Measurements from ENCODE around the gene SLC9A8. TPM values are rescaled to one million over a fixed set of nuclear protein-coding genes. Genes with fewer than 3 reads are reported as not detected.

Gene SLC9A8
- total RNA-seq, 1 donor from 2014 or later: 65.7 TPM

GRCh38 chr20:49935746-49936152, 123.1 kb downstream of the SLC9A8 start:
- DNase-seq: no peak
- no peak for TF ChIP-seq CTCF (IDR thresholded peaks at IDR 0.05)
- Mint-ChIP-seq H3K27ac (peak overlapping the region; percentile 88), H3K27me3 (no peaks in the 10 kb centered on the region), H3K4me1 (peaks cover 52% of the 10 kb centered on the region), H3K9me3 (no peaks in the 10 kb centered on the region), H3K36me3 (ENCODE audit: low read depth) (peaks cover 20% of the 10 kb centered on the region), H3K4me3 (peak overlapping the region; percentile 97)
- intact Hi-C loops (cut with micrococcal nuclease): loop anchor here (1.0 kb wide), 5 partner anchors 7 to 657 kb away; partner anchors contain the start of genes SNAI1, SPATA2 and ZNFX1
- ATAC-seq (ENCODE audit: low read depth): peak; percentile 1
- CTCF ChIA-PET: interaction anchor here (1.2 to 1.6 kb wide), 3 partner anchors 19 to 394 kb away, joined by 3 to 6 read pairs (median 3); no protein-coding TSS in a partner anchor
- POLR2A ChIA-PET: interaction anchor here (0.6 to 4.5 kb wide), 11 partner anchors 21 to 981 kb away, joined by 3 to 45 read pairs (median 3); partner anchors contain the start of genes PEDS1 and SPATA2

GRCh38 chr20:49936153-49937026, 123.8 kb downstream of the SLC9A8 start, which contains the start of gene RNF114:
TSS of gene RNF114 (plus strand) at chr20:49936397. CDS start at chr20:49936413, 16 bp downstream.
- CTCF ChIA-PET: interaction anchor here (1.5 to 1.6 kb wide), 2 partner anchors 20 to 43 kb away, joined by 3 to 6 read pairs; no protein-coding TSS in a partner anchor
- H3K27ac Mint-ChIP-seq: peak within 1 kb of the TSS; percentile 88
- peak within 1 kb of the TSS; percentile 97 for H3K4me3 Mint-ChIP-seq
- intact Hi-C loops (cut with micrococcal nuclease): loop anchor here (1.0 kb wide), 5 partner anchors 8 to 658 kb away; partner anchors contain the start of genes SNAI1, SPATA2 and ZNFX1
- ATAC-seq (ENCODE audit: low read depth) (peak; percentile 90), DNase-seq (peak; percentile 83)
- POLR2A ChIA-PET: interaction anchor here (0.5 to 4.5 kb wide), 12 partner anchors 11 to 717 kb away, joined by 3 to 45 read pairs (median 4); partner anchors contain the start of genes DDX27, PEDS1 and SPATA2
- H3K4me1 Mint-ChIP-seq: peaks cover 58% of the 10 kb centered on the region
- no peaks in the 10 kb centered on the region for H3K27me3 Mint-ChIP-seq
- no peak for TF ChIP-seq CTCF (IDR thresholded peaks at IDR 0.05)
- peaks cover 26% of the 10 kb centered on the region for H3K36me3 Mint-ChIP-seq (ENCODE audit: low read depth)
- no peaks in the 10 kb centered on the region for H3K9me3 Mint-ChIP-seq

- Mint-ChIP-seq H3K4me1 (peaks cover 61% of the 10 kb centered on the region), H3K27me3 (no peaks in the 10 kb centered on the region), H3K27ac (peak overlapping the region; percentile 86), H3K36me3 (ENCODE audit: low read depth) (peaks cover 35% of the 10 kb centered on the region), H3K4me3 (peak overlapping the region; percentile 97), H3K9me3 (no peaks in the 10 kb centered on the region)
- CTCF ChIA-PET: interaction anchor here (0.7 to 1.5 kb wide), 3 partner anchors 8 to 49 kb away, joined by 3 to 6 read pairs (median 3); no protein-coding TSS in a partner anchor
- DNase-seq (no peak), ATAC-seq (ENCODE audit: low read depth) (no peak)
- POLR2A ChIA-PET: interaction anchor here (0.5 to 4.5 kb wide), 6 partner anchors 10 to 718 kb away, joined by 4 to 45 read pairs (median 6); partner anchors contain the start of genes DDX27 and SPATA2
- intact Hi-C loops (cut with micrococcal nuclease): no loop called here
- no peak for TF ChIP-seq CTCF (IDR thresholded peaks at IDR 0.05)
Measured at GRCh38 chr20:49937027-49937929, 124.7 kb downstream of the SLC9A8 start.

- ChIA-PET POLR2A (interaction anchor here (0.7 to 4.5 kb wide), 3 partner anchors 15 to 661 kb away, joined by 4 to 45 read pairs (median 9); partner anchors contain the start of gene SPATA2), CTCF (interaction anchor here (0.7 to 1.3 kb wide), 3 partner anchors 9 to 50 kb away, joined by 3 to 4 read pairs (median 3); no protein-coding TSS in a partner anchor)
- no peak for TF ChIP-seq CTCF (IDR thresholded peaks at IDR 0.05)
- H3K9me3 Mint-ChIP-seq: no peaks in the 10 kb centered on the region
- peak overlapping the region; percentile 63 for H3K27ac Mint-ChIP-seq
- H3K27me3 Mint-ChIP-seq: no peaks in the 10 kb centered on the region
- H3K4me3 Mint-ChIP-seq: peak overlapping the region; percentile 26
- intact Hi-C loops (cut with micrococcal nuclease): no loop called here
- peaks cover 61% of the 10 kb centered on the region for H3K4me1 Mint-ChIP-seq
- no peak for ATAC-seq (ENCODE audit: low read depth)
- no peak for DNase-seq
- H3K36me3 Mint-ChIP-seq (ENCODE audit: low read depth): peaks cover 45% of the 10 kb centered on the region
Measured at GRCh38 chr20:49938173-49939163, 125.8 kb downstream of the SLC9A8 start.

Data from activated B cell treated with CpG ODN at 0.5 μM for 24 hours (primary cell).